ENCODE measurements around the gene MAN1C1.

The MAN1C1 gene

GRCh38 chr1:25811384-25812082, 194.9 kb downstream of the MAN1C1 start:
- DNase-seq (ENCODE audit: low read depth in 1 of 2, low spot score in 1 of 2), result no peak

- no peak for DNase-seq (ENCODE audit: low read depth in 1 of 2, low spot score in 1 of 2)
Measured at GRCh38 chr1:25813071-25813733, 196.6 kb downstream of the MAN1C1 start.

- no peak for DNase-seq (ENCODE audit: low read depth in 1 of 2, low spot score in 1 of 2)
Measured at GRCh38 chr1:25813734-25814471, 197.3 kb downstream of the MAN1C1 start.

- DNase-seq (ENCODE audit: low read depth in 1 of 2, low spot score in 1 of 2), result no peak
Measured at GRCh38 chr1:25814549-25815087, 198.0 kb downstream of the MAN1C1 start.

GRCh38 chr1:25815208-25816111, 198.9 kb downstream of the MAN1C1 start:
- DNase-seq (ENCODE audit: low read depth in 1 of 2, low spot score in 1 of 2), result no peak

GRCh38 chr1:25816112-25816718, 199.6 kb downstream of the MAN1C1 start:
- DNase-seq (ENCODE audit: low read depth in 1 of 2, low spot score in 1 of 2), result no peak

- no peak for DNase-seq (ENCODE audit: low read depth in 1 of 2, low spot score in 1 of 2)
Measured at GRCh38 chr1:25817840-25818501, 201.4 kb downstream of the MAN1C1 start.

GRCh38 chr1:25818569-25818968, 202.0 kb downstream of the MAN1C1 start:
- DNase-seq (ENCODE audit: low read depth in 1 of 2, low spot score in 1 of 2), result no peak

- DNase-seq (ENCODE audit: low read depth in 1 of 2, low spot score in 1 of 2), result peak; percentile 82 to 91
Measured at GRCh38 chr1:25819491-25820246, 203.1 kb downstream of the MAN1C1 start, which contains the start of gene MTFR1L. MTFR1L (plus strand) TSS chr1:25819954; CDS start chr1:25823105, 3,151 bp downstream.

- peak; percentile 26 to 41 for DNase-seq (ENCODE audit: low read depth in 1 of 2, low spot score in 1 of 2)
Measured at GRCh38 chr1:25820247-25821111, 203.9 kb downstream of the MAN1C1 start.

- DNase-seq (ENCODE audit: low read depth in 1 of 2, low spot score in 1 of 2), result no peak
Measured at GRCh38 chr1:25821112-25821476, 204.5 kb downstream of the MAN1C1 start.

- DNase-seq (ENCODE audit: low read depth in 1 of 2, low spot score in 1 of 2), result no peak
Measured at GRCh38 chr1:25821630-25822091, 205.1 kb downstream of the MAN1C1 start.

GRCh38 chr1:25825605-25826004, 209.0 kb downstream of the MAN1C1 start:
- DNase-seq (ENCODE audit: low read depth in 1 of 2, low spot score in 1 of 2), result no peak

GRCh38 chr1:25826571-25826970, 210.0 kb downstream of the MAN1C1 start:
- no peak for DNase-seq (ENCODE audit: low read depth in 1 of 2, low spot score in 1 of 2)

- DNase-seq (ENCODE audit: low read depth in 1 of 2, low spot score in 1 of 2), result no peak
Measured at GRCh38 chr1:25828491-25828890, 211.9 kb downstream of the MAN1C1 start.

- DNase-seq (ENCODE audit: low read depth in 1 of 2, low spot score in 1 of 2), result no peak
Measured at GRCh38 chr1:25829046-25829445, 212.5 kb downstream of the MAN1C1 start.

- no peak for DNase-seq (ENCODE audit: low read depth in 1 of 2, low spot score in 1 of 2)
Measured at GRCh38 chr1:25831569-25832196, 215.1 kb downstream of the MAN1C1 start.

Data from stimulated activated CD4-positive, alpha-beta T cell treated with anti-CD3 and anti-CD28 coated beads, Interleukin-15, amount 100 ng/mL, for 1 hour (primary cell).